Activated T-helper 17 cell treated with anti-CD3 and anti-CD28 coated beads, Interleukin-2, amount 50 U/mL, for 72 hours (primary cell): ENCODE data around the gene POLH. TPM values are rescaled to one million over a fixed set of nuclear protein-coding genes. Genes with fewer than 3 reads are reported as not detected.

Source experiments
- ATAC-seq: fragments of 150-1000 bp; cut with Tn5 transposase; replicated peaks from 2 replicates; pipeline ENCODE4 v1.10.0; 2021; ENCODE audit warnings: mild to moderate bottlenecking, moderate library complexity
- H3K27ac Mint-ChIP-seq: one replicate; pipeline ENCODE4 v1.8.0; 2022; ENCODE audit warnings: mixed read lengths
- H3K27me3 Mint-ChIP-seq: one replicate; pipeline ENCODE4 v1.8.0; 2022; ENCODE audit warnings: mixed read lengths
- H3K36me3 Mint-ChIP-seq: one replicate; pipeline ENCODE4 v1.8.0; 2022; ENCODE audit warnings: low read depth, mild to moderate bottlenecking, mixed read lengths
- H3K4me1 Mint-ChIP-seq: one replicate; pipeline ENCODE4 v1.8.0; 2022; ENCODE audit warnings: mixed read lengths
- H3K4me3 Mint-ChIP-seq: one replicate; pipeline ENCODE4 v1.8.0; 2022; ENCODE audit warnings: mild to moderate bottlenecking, mixed read lengths
- H3K9me3 Mint-ChIP-seq: one replicate; pipeline ENCODE4 v1.8.0; 2022; ENCODE audit warnings: mixed read lengths
- total RNA-seq, 2 donors: library from RNA; stranded (reverse); gene quantifications; one replicate each; pipeline ENCODE4 v1.2.3, GENCODE V29; 2022

The POLH gene
- total RNA-seq, 2 donors from 2014 or later: 55.5 to 67.8 TPM

GRCh38 chr6:43616725-43617472, 40.9 kb downstream of the POLH start:
- ATAC-seq: no peak
- H3K4me1 Mint-ChIP-seq: no peaks in the 10 kb centered on the region
- no peak overlapping the region for H3K4me3 Mint-ChIP-seq
- H3K36me3 Mint-ChIP-seq: peaks cover 80% of the 10 kb centered on the region
- H3K27me3 Mint-ChIP-seq: no peaks in the 10 kb centered on the region
- H3K9me3 Mint-ChIP-seq: no peaks in the 10 kb centered on the region
- H3K27ac Mint-ChIP-seq: no peak overlapping the region

- Mint-ChIP-seq H3K27ac (peak overlapping the region; percentile 53), H3K36me3 (peaks cover 88% of the 10 kb centered on the region), H3K27me3 (no peaks in the 10 kb centered on the region), H3K9me3 (no peaks in the 10 kb centered on the region), H3K4me3 (no peak overlapping the region), H3K4me1 (peaks cover 5% of the 10 kb centered on the region)
- no peak for ATAC-seq
Measured at GRCh38 chr6:43621078-43621835, 45.3 kb downstream of the POLH start.

DNA sequence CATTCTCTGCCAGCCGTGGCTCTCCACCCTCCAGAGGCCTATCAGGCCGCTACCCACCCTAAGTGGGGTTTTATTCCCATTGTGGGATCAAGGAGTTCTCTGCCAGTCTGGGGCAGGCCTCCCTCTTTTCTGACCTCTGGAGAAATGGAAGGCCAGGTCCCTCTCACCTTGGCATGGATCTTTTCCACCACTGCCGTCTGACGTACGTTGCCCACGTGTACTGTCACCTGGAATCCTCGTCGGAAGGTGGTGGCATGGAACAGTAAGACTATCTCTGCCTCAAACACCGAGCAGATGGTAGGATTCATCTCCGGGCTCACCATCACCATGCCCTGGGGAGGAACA, 45.8 kb downstream of the POLH start:
- no peak for ATAC-seq
- H3K27ac Mint-ChIP-seq: peak overlapping the region; percentile 18
- H3K27me3 Mint-ChIP-seq: no peaks in the 10 kb centered on the region
- no peak overlapping the region for H3K4me3 Mint-ChIP-seq
- H3K36me3 Mint-ChIP-seq: peaks cover 88% of the 10 kb centered on the region
- H3K4me1 Mint-ChIP-seq: peaks cover 10% of the 10 kb centered on the region
- H3K9me3 Mint-ChIP-seq: no peaks in the 10 kb centered on the region

DNA sequence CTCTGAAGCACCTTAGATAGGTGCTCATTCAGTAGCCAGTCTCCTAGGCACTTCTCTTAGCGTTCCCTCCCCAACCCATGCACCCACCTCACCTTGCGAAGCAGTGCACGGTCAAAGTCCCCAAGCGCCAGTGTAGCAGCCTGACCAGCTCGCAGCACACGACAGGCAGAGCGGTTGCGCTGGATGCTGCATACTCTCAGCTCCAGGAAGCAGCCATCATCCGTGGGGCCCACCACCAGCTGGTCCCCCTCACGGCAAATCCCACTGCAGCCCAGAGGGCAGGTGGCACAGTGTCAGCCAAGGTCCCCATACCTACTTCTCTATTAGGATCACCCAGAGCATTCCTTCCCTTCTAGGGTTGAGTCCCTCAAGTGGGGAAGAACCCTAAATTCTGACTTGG, 46.6 kb downstream of the POLH start:
- ATAC-seq: no peak
- Mint-ChIP-seq H3K9me3 (no peaks in the 10 kb centered on the region), H3K36me3 (peaks cover 89% of the 10 kb centered on the region), H3K4me3 (no peak overlapping the region), H3K4me1 (peaks cover 18% of the 10 kb centered on the region), H3K27me3 (no peaks in the 10 kb centered on the region), H3K27ac (peak overlapping the region; percentile 18)

- Mint-ChIP-seq H3K9me3 (no peaks in the 10 kb centered on the region), H3K27me3 (no peaks in the 10 kb centered on the region), H3K27ac (peak overlapping the region; percentile 43), H3K36me3 (peaks cover 95% of the 10 kb centered on the region), H3K4me1 (peaks cover 25% of the 10 kb centered on the region), H3K4me3 (no peak overlapping the region)
- no peak for ATAC-seq
Measured at GRCh38 chr6:43623880-43624785, 48.1 kb downstream of the POLH start.

DNA sequence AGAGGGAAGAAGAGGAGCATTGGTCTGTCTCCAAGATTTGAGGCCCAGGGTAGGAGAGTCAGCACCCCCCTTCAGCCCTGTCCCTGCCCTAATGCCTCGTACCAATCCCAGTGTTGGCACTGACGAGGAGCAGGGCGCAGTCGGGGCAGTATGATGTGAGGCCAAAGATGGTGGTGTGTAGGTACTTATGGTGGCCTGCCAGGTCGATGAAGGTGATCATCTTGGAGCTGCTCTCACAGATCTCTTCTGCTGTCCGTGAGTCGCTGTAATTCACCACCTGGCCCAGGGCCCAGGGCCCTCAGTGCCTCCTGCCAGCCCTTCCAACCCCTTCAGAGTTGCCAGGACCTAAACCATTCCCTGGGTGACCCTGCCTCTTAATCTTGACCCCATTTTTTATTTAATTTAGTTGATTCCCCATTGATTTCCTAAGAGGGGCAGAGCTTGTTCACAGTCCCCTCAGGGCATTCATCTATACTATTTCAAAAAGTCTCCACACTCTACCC, 48.9 kb downstream of the POLH start:
- no peak for ATAC-seq
- Mint-ChIP-seq H3K4me3 (no peak overlapping the region), H3K27me3 (no peaks in the 10 kb centered on the region), H3K4me1 (peaks cover 26% of the 10 kb centered on the region), H3K9me3 (no peaks in the 10 kb centered on the region), H3K27ac (no peak overlapping the region), H3K36me3 (peaks cover 88% of the 10 kb centered on the region)

- no peaks in the 10 kb centered on the region for H3K9me3 Mint-ChIP-seq
- H3K4me1 Mint-ChIP-seq: peaks cover 30% of the 10 kb centered on the region
- ATAC-seq: no peak
- H3K27me3 Mint-ChIP-seq: no peaks in the 10 kb centered on the region
- H3K27ac Mint-ChIP-seq: no peak overlapping the region
- H3K4me3 Mint-ChIP-seq: no peak overlapping the region
- H3K36me3 Mint-ChIP-seq: peaks cover 81% of the 10 kb centered on the region
Measured at GRCh38 chr6:43625393-43625992, 49.5 kb downstream of the POLH start.

DNA sequence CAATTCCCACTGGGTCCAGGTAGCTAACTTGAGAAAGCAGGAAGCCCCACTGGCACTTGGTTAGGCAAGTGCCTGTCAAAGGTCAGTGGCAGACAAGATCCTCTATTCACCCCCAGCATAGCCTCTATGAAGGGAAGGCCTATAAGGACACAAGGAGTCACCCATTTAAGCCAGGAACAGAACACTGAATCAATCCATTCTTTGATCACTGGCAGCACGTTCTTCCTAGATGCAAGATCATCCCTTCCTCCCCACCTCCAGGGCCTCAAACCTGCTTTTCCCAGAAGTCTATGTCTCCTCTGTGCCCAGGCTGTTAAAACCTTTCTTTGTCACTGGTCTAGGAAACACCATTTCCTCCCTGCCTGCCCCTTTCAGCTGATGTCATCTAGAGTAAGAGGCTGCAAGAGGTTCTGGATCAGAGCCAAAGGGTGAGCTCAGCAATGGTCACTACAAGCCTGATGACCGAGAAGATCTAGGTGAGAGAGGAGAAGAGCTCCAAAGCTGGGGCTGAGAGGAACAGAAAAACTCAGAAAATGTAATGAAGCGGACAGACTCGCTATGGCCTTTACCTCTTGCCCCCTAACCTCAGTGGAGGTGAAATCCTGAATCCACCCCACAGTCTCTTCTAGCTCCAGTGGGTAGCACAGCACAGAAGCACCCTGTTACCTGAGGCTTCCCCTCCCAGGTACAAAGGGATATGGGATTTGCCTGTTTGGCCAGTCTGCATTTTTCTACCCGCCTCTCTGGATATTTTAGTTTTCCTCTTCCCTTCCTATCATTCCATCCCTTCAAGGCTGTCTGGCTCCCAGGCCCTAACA, 51.2 kb downstream of the POLH start:
- H3K9me3 Mint-ChIP-seq: no peaks in the 10 kb centered on the region
- no peaks in the 10 kb centered on the region for H3K27me3 Mint-ChIP-seq
- ATAC-seq: no peak
- H3K27ac Mint-ChIP-seq: peak overlapping the region; percentile 83
- peaks cover 29% of the 10 kb centered on the region for H3K4me1 Mint-ChIP-seq
- peak overlapping the region; percentile 97 for H3K4me3 Mint-ChIP-seq
- H3K36me3 Mint-ChIP-seq: peaks cover 64% of the 10 kb centered on the region

DNA sequence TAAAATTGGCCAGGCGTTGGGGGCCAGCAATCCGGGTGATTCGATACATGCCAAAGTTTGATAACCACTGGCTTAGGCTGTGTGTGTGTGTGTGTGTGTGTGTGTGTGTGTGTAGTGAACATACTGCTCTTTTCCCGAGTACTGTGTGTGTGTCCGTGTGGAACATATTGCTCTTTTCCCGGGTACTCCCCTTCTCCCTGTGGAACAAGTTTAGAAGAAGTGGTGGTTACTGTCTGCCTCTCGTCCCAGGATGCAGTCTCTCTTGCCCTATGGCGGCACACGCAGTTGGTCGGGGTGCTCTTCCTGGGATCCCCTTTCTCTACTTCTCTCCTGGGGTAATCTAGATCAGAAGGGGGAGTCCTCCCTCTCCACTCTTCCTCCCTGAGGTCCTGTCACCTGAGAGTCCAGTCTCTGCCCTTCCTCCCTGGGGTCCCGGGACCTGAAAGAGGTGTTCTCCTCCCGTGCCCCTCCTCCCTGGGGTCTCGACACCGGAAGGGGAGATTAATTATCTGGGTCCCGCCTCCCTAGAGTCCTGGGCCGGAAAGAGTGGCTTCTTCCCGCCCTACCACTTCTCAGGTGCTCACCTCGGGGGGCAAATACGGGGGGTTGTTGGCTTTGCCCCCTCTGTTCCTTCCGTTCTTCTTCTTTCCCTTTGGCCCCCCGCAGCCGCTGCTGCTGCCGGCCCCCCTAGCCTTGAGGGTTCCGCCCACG, 52.6 kb downstream of the POLH start:
- Mint-ChIP-seq H3K36me3 (peaks cover 51% of the 10 kb centered on the region), H3K27ac (peak overlapping the region; percentile 97), H3K4me3 (peak overlapping the region; percentile 97), H3K27me3 (no peaks in the 10 kb centered on the region), H3K9me3 (no peaks in the 10 kb centered on the region), H3K4me1 (peaks cover 27% of the 10 kb centered on the region)
- ATAC-seq: peak; percentile 13

- Mint-ChIP-seq H3K4me1 (peaks cover 32% of the 10 kb centered on the region), H3K27ac (peak within 1 kb of the TSS; percentile 97), H3K4me3 (peak within 1 kb of the TSS; percentile 97)
Measured at GRCh38 chr6:43629104-43629504, 53.1 kb downstream of the POLH start, which contains the start of gene GTPBP2. Gene GTPBP2 (minus strand): TSS chr6:43629264. CDS start chr6:43629162, 102 bp downstream.

GRCh38 chr6:43629505-43630300, 53.7 kb downstream of the POLH start:
- H3K9me3 Mint-ChIP-seq: no peaks in the 10 kb centered on the region
- ATAC-seq: peak; percentile 76
- H3K4me1 Mint-ChIP-seq: peaks cover 34% of the 10 kb centered on the region

More at GRCh38 chr6:43629104-43629504, 53.1 kb downstream of the POLH start, which contains the start of gene GTPBP2:
- peak; percentile 84 for ATAC-seq
- Mint-ChIP-seq H3K36me3 (peaks cover 45% of the 10 kb centered on the region), H3K9me3 (no peaks in the 10 kb centered on the region), H3K27me3 (no peaks in the 10 kb centered on the region)

DNA sequence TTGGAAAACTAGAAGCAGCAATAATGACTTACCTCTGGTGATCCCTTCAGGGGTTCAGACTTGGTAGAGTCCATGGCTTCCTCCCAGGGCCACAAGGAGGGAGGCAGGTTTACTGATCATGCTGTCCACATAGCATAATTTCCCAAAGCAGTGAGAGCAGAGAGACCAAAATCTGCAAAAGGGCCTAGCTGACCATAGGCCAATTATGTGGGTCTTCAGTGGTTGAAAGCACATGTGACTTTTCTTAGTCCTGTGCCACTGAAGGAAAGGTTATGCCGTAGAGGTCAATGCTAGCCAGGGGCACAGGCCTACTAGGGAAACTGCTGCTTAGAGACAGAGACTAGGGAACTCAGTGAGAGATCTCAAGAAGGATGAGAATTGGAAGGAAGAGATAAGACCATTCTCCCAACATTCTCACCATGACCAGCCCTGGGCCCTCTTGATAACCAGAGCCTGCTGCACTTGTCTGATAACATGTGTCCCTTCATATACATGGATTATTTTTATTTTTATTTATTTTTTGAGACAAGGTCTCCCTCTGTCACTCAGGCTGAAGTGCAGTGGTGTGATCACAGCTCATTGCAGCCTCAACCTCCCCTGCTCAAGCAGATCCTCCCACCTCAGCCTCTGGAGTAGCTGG, 55.1 kb downstream of the POLH start:
- peaks cover 33% of the 10 kb centered on the region for H3K36me3 Mint-ChIP-seq
- H3K4me1 Mint-ChIP-seq: peaks cover 43% of the 10 kb centered on the region
- H3K27ac Mint-ChIP-seq: no peak overlapping the region
- H3K9me3 Mint-ChIP-seq: no peaks in the 10 kb centered on the region
- H3K4me3 Mint-ChIP-seq: peak overlapping the region; percentile 97
- H3K27me3 Mint-ChIP-seq: no peaks in the 10 kb centered on the region
- no peak for ATAC-seq

More at GRCh38 chr6:43629505-43630300, 53.7 kb downstream of the POLH start:
- Mint-ChIP-seq H3K27ac (peak overlapping the region; percentile 97), H3K4me3 (peak overlapping the region; percentile 97), H3K36me3 (peaks cover 39% of the 10 kb centered on the region), H3K27me3 (no peaks in the 10 kb centered on the region)
